Gastrocnemius medialis (tissue), 4 donors: ENCODE results near the gene NUDCD3.

Experiments used
- POLR2A ChIP-seq, 2 donors: fragments of 450-650 bp; IDR thresholded peaks; one replicate each; pipeline ENCODE4 v1.6.1; 2017; ENCODE audit warnings: antibody characterized with exemption in 2 of 2, mild to moderate bottlenecking in 2 of 2, moderate library complexity in 2 of 2
- TF ChIP-seq, protein P1 (sequence below), 5 experiments: fragments of 450-650 bp in 3 of 5; fragments of 200-600 bp in 2 of 5; sonication (generic) in 2 of 5; IDR thresholded peaks in 4 of 5; conservative IDR thresholded peaks in 1 of 5; 1 replicate in 4 of 5; 2 replicates in 1 of 5; pipeline ENCODE4 v1.5.1; 2016 to 2019; ENCODE audit warnings: antibody characterized with exemption in 5 of 5, mild to moderate bottlenecking in 3 of 5, moderate library complexity in 3 of 5

DNA sequence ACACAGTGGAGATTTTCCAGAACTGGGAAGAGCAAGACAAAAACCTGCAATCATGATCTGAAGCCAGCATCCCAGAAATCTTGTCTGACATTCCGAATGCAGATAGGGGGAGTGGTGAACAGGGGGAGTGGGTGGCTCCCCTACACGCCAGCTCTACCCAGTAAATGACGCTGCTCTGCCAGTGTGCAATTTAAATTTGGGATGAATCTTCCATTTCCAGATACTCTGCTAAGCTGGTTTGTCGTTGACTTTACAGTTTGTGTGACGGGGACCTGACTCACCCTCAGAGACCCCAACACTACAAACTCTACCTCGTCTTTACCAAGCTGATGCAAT, 96.4 kb downstream of the NUDCD3 start:
- TF ChIP-seq, protein P1, sequence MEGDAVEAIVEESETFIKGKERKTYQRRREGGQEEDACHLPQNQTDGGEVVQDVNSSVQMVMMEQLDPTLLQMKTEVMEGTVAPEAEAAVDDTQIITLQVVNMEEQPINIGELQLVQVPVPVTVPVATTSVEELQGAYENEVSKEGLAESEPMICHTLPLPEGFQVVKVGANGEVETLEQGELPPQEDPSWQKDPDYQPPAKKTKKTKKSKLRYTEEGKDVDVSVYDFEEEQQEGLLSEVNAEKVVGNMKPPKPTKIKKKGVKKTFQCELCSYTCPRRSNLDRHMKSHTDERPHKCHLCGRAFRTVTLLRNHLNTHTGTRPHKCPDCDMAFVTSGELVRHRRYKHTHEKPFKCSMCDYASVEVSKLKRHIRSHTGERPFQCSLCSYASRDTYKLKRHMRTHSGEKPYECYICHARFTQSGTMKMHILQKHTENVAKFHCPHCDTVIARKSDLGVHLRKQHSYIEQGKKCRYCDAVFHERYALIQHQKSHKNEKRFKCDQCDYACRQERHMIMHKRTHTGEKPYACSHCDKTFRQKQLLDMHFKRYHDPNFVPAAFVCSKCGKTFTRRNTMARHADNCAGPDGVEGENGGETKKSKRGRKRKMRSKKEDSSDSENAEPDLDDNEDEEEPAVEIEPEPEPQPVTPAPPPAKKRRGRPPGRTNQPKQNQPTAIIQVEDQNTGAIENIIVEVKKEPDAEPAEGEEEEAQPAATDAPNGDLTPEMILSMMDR (IDR thresholded peaks at IDR 0.05 in 4 of 5, conservative IDR thresholded peaks at IDR 0.05 in 1 of 5) = no peak
- TF ChIP-seq POLR2A (IDR thresholded peaks at IDR 0.05) = no peak
